Measurements from ENCODE around the gene CCDC57. TPM values are rescaled to one million over a fixed set of nuclear protein-coding genes. Genes with fewer than 3 reads are reported as not detected.

CCDC57 gene
- total and polyA plus RNA-seq, 2 of the 8 experiments (the other 6 are each of a cell fraction or from before 2014, with no cell fraction given) = 8.4 to 12.9 TPM

GRCh38 chr17:82055023-82055964, 157.3 kb downstream of the CCDC57 start (continued):
- TF ChIP-seq CHD7 (IDR thresholded peaks at IDR 0.05; ENCODE audit: insufficient replicate concordance, low read length) (no peak), HDAC2 (IDR thresholded peaks at IDR 0.05; ENCODE audit: borderline replicate concordance in 1 of 2, low read depth in 2 of 2, low read length in 2 of 2) (no peak), CBX5 (IDR thresholded peaks at IDR 0.05; ENCODE audit: low read depth, low read length) (no peak), SP1 (IDR thresholded peaks at IDR 0.05; ENCODE audit: low read depth, low read length) (no peak), SP4 (IDR thresholded peaks at IDR 0.05; ENCODE audit: low read length) (no peak), SIN3A (conservative IDR thresholded peaks at IDR 0.05 in 1 of 2, IDR thresholded peaks at IDR 0.05 in 1 of 2; ENCODE audit: low read depth in 1 of 2, low read length in 2 of 2) (no peak), KDM5A (IDR thresholded peaks at IDR 0.05; ENCODE audit: low read length) (no peak), GTF2F1 (IDR thresholded peaks at IDR 0.05; ENCODE audit: borderline replicate concordance, low read depth, low read length) (no peak)
- TF ChIP-seq, protein P1, sequence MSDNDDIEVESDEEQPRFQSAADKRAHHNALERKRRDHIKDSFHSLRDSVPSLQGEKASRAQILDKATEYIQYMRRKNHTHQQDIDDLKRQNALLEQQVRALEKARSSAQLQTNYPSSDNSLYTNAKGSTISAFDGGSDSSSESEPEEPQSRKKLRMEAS (IDR thresholded peaks at IDR 0.05) = no peak
